Transverse colon (tissue), 4 donors: ENCODE data around the gene CMTM3. TPM values are rescaled to one million over a fixed set of nuclear protein-coding genes. Genes with fewer than 3 reads are reported as not detected.
A peak's percentile ranks its signal among the peaks of the same experiment; 100 is the strongest.

Experiments
- DNase-seq: peaks from one replicate; pipeline ENCODE4 v3.0.0-alpha.2; 2019
- H3K27ac ChIP-seq, 4 donors: fragments of 200-600 bp; sonication (generic); 2 replicates each; pipeline ENCODE4 v1.5.1; 2016 to 2018; ENCODE audit warnings: inconsistent platforms in 4 of 4
- H3K27me3 ChIP-seq: fragments of 200-600 bp; sonication (generic); 2 replicates; pipeline ENCODE4 v1.5.1; 2017; ENCODE audit warnings: inconsistent platforms
- H3K36me3 ChIP-seq, 4 donors: fragments of 200-600 bp; sonication (generic); 2 replicates each; pipeline ENCODE4 v1.5.1; 2017 to 2019; ENCODE audit warnings: inconsistent platforms in 4 of 4
- H3K4me1 ChIP-seq, 4 donors: fragments of 200-600 bp; sonication (generic); 2 replicates each; pipeline ENCODE4 v1.5.1; 2017 to 2020; ENCODE audit warnings: inconsistent platforms in 4 of 4
- H3K4me3 ChIP-seq, 4 donors: fragments of 200-600 bp; sonication (generic); 1 replicate in 1 of 4; 2 replicates in 3 of 4; pipeline versions ENCODE4 v1.5.1 to v1.6.1; 2017 to 2019; ENCODE audit warnings: inconsistent platforms in 4 of 4
- H3K9me3 ChIP-seq, 2 donors: fragments of 200-600 bp; sonication (generic); 2 replicates each; pipeline ENCODE4 v1.5.1; 2017 to 2019; ENCODE audit warnings: inconsistent platforms in 2 of 2
- EP300 ChIP-seq: sonication (generic); formaldehyde crosslinking; IDR thresholded peaks from one replicate; pipeline ENCODE4 v1.6.1; 2017; ENCODE audit warnings: antibody characterized with exemption, low read depth
- POLR2A ChIP-seq: fragments of 450-650 bp; IDR thresholded peaks from one replicate; pipeline ENCODE4 v1.6.1; 2016; ENCODE audit warnings: antibody characterized with exemption, mild to moderate bottlenecking, moderate library complexity
- POLR2AphosphoS5 ChIP-seq, 3 donors: sonication (generic); formaldehyde crosslinking; IDR thresholded peaks; one replicate each; pipeline ENCODE4 v1.6.1; 2016; ENCODE audit warnings: antibody characterized with exemption in 3 of 3
- WGBS, 2 donors: methylation state at CpG; one replicate each; pipeline ENCODE4 v1.1.5; 2018; ENCODE audit warnings: low coverage in 1 of 2; 5-methylcytosine and 5-hydroxymethylcytosine counted together
- in situ Hi-C, 4 donors: fragments of 200-750 bp; cut with MboI; loops; one replicate each; pipeline versions ENCODE4 v1.15.0 to v1.15.1; 2017; ENCODE audit warnings: low sequenced_read_pairs in 3 of 4, low pct_ligation_motif_present in 1 of 4, low pct_unique_long_range_greater_than_20kb in 1 of 4
- intact Hi-C: fragments of 100-400 bp; cut with DNase I; formaldehyde crosslinking; loops from one replicate; pipeline ENCODE4 v1.15.1; 2023; ENCODE audit warnings: low total_unique reads
- total RNA-seq, 4 donors: library from RNA; depleted of rRNA; stranded (reverse); fragments of >200 nt; gene quantifications; one replicate each; pipeline ENCODE4 v1.1.0, GENCODE V29; 2016
- TF ChIP-seq, protein P1 (sequence below), 5 experiments: fragments of 200-600 bp in 3 of 5; fragments of 450-650 bp in 2 of 5; sonication (generic) in 3 of 5; IDR thresholded peaks; 1 replicate in 2 of 5; 2 replicates in 3 of 5; pipeline ENCODE4 v1.5.1; 2016 to 2017; ENCODE audit warnings: antibody characterized with exemption in 5 of 5, inconsistent platforms in 3 of 5, mild to moderate bottlenecking in 2 of 5, moderate library complexity in 1 of 5

CMTM3 gene
- total RNA-seq, 4 donors from 2014 or later, result 2.4 to 11.6 (median 6.1) TPM; not detected in 1

DNA sequence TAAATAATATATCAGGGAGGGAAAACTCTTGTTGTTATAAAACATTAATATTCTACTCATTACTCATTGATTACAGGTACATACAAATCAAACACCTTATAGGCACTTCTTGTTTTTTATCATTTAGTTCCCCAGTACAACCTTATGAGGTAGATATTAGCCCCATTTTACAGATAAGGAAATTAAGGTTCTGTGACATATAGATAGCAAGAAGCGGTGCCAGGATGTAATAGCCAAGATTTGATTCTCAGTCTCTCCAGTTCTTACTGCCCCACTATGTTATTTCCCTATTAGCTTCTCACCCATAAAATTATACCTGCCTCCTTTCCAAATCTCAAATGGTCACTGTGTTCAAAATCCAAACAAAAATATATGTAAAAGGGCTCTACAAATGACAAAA lies 36.9 kb downstream of the CMTM3 start:
- Histone ChIP-seq H3K4me1 (no peaks in the 10 kb centered on the region), H3K27me3 (no peaks in the 10 kb centered on the region), H3K4me3 (no peak overlapping the region), H3K27ac (no peak overlapping the region), H3K36me3 (no peaks in the 10 kb centered on the region), H3K9me3 (no peaks in the 10 kb centered on the region)
- no peak for DNase-seq
- intact Hi-C loops, result no loop called here
- TF ChIP-seq POLR2AphosphoS5 (IDR thresholded peaks at IDR 0.05) (no peak), EP300 (no peak), POLR2A (no peak)
- TF ChIP-seq, protein P1, sequence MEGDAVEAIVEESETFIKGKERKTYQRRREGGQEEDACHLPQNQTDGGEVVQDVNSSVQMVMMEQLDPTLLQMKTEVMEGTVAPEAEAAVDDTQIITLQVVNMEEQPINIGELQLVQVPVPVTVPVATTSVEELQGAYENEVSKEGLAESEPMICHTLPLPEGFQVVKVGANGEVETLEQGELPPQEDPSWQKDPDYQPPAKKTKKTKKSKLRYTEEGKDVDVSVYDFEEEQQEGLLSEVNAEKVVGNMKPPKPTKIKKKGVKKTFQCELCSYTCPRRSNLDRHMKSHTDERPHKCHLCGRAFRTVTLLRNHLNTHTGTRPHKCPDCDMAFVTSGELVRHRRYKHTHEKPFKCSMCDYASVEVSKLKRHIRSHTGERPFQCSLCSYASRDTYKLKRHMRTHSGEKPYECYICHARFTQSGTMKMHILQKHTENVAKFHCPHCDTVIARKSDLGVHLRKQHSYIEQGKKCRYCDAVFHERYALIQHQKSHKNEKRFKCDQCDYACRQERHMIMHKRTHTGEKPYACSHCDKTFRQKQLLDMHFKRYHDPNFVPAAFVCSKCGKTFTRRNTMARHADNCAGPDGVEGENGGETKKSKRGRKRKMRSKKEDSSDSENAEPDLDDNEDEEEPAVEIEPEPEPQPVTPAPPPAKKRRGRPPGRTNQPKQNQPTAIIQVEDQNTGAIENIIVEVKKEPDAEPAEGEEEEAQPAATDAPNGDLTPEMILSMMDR (IDR thresholded peaks at IDR 0.05), result no peak
- in situ Hi-C loops, result no loop called here
- WGBS, 2 donors, result 86 to 97% methylated on average over 1 of the region's 1 CpG

GRCh38 chr16:66647866-66648265 lies 43.4 kb downstream of the CMTM3 start:
- intact Hi-C loops, result no loop called here
- Histone ChIP-seq H3K27ac (no peak overlapping the region), H3K4me1 (peaks cover 0 to 21% (median 14%) of the 10 kb centered on the region in 4 donors), H3K4me3 (no peak overlapping the region), H3K9me3 (no peaks in the 10 kb centered on the region), H3K36me3 (no peaks in the 10 kb centered on the region), H3K27me3 (no peaks in the 10 kb centered on the region)
- in situ Hi-C loops, result no loop called here
- WGBS, 2 donors, result 95% methylated on average over 1 of the region's 1 CpG; no CpG with 5 or more reads in 1 of the 2 donors
- TF ChIP-seq, protein P1 (IDR thresholded peaks at IDR 0.05), result no peak
- no peak for DNase-seq

- Histone ChIP-seq H3K27me3 (no peaks in the 10 kb centered on the region), H3K36me3 (no peaks in the 10 kb centered on the region), H3K4me3 (no peak overlapping the region), H3K9me3 (no peaks in the 10 kb centered on the region), H3K27ac (no peak overlapping the region), H3K4me1 (peaks cover 0 to 21% (median 14%) of the 10 kb centered on the region in 4 donors)
- 93 to 96% methylated on average over 2 of the region's 2 CpGs for WGBS, 2 donors
- no peak for TF ChIP-seq POLR2AphosphoS5 (IDR thresholded peaks at IDR 0.05)
- TF ChIP-seq, protein P1 (IDR thresholded peaks at IDR 0.05), result no peak
- DNase-seq, result no peak
- in situ Hi-C loops (no loop called here), intact Hi-C loops (no loop called here)
Measured at GRCh38 chr16:66649167-66649566, 44.7 kb downstream of the CMTM3 start.

DNA sequence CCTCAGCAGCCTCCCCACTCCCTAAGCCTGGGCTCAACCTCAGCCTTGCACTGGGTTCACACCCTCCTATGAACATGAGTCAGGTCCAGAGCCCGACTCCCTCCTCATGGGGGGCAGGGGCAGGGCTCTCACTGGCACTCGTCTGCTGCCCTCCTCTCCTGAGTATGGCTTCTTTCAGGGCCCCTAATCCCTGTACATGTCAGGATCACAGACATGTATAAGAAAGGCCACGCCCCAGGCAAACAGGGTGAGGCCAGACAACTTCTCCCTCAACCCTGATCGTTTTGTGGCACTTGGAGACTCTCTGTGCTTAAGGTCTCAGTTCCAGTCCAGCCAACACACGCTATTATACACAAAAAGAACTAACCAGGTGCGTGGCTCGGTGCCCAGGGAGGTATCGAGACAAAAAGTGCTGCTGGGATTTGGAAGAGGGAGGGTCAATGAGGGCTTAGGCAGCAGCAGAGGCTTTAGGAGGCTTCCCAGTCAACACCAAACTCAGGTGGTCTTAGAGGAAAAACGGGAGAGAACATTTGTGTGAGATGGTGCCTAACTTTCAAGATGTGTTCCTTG lies 45.2 kb downstream of the CMTM3 start:
- DNase-seq, result peak; percentile 67
- Histone ChIP-seq H3K9me3 (no peaks in the 10 kb centered on the region), H3K27ac (peak overlapping the region in 2 of 4 donors; percentile 7 to 17), H3K27me3 (no peaks in the 10 kb centered on the region), H3K36me3 (no peaks in the 10 kb centered on the region), H3K4me3 (no peak overlapping the region), H3K4me1 (peaks cover 0 to 21% (median 14%) of the 10 kb centered on the region in 4 donors)
- 53% methylated on average over 9 of the region's 9 CpGs; no CpG with 5 or more reads in 1 of the 2 donors for WGBS, 2 donors
- no peak for TF ChIP-seq POLR2AphosphoS5 (IDR thresholded peaks at IDR 0.05)
- no peak for TF ChIP-seq EP300
- TF ChIP-seq POLR2A, result no peak
- TF ChIP-seq, protein P1 (IDR thresholded peaks at IDR 0.05), result no peak
- in situ Hi-C loops, result no loop called here
- intact Hi-C loops, result no loop called here
